Measurements from ENCODE around the gene S100PBP. TPM values are rescaled to one million over a fixed set of nuclear protein-coding genes. Genes with fewer than 3 reads are reported as not detected.

The S100PBP gene
- polyA plus RNA-seq, 3 donors: 6.6 to 17.4 (median 7.1) TPM

GRCh38 chr1:32863881-32864245 is 46.4 kb downstream of the S100PBP start:
- no peaks in the 10 kb centered on the region for H3K4me1 Mint-ChIP-seq
- WGBS (ENCODE audit: insufficient coverage): 100% methylated on average over 1 of the region's 1 CpG
- no peak overlapping the region for H3K4me3 Mint-ChIP-seq
- no peak overlapping the region for H3K9ac ChIP-seq (ENCODE audit: insufficient read depth, low read length, poor library complexity, severe bottlenecking)
- peaks cover 40 to 49% of the 10 kb centered on the region in 2 donors for H3K36me3 Mint-ChIP-seq
- intact Hi-C loops (cut with micrococcal nuclease): no loop called here
- H2AFZ ChIP-seq (ENCODE audit: insufficient read depth, low read depth, low read length, poor library complexity, severe bottlenecking): no peak overlapping the region
- DNase-seq: no peak
- no peaks in the 10 kb centered on the region for H3K79me2 ChIP-seq (ENCODE audit: insufficient read depth, low read length)
- no peaks in the 10 kb centered on the region for H3K4me1 ChIP-seq (ENCODE audit: control insufficient read depth in 1 of 2, insufficient read depth in 2 of 2, low read length in 2 of 2)
- peaks cover 2 to 9% (median 2%) of the 10 kb centered on the region in 3 donors for H3K27me3 Mint-ChIP-seq (ENCODE audit: low read depth in 3 of 3)
- H3K4me2 ChIP-seq (replicated peaks; ENCODE audit: extremely low read depth, low read length, poor library complexity, severe bottlenecking): no peak overlapping the region
- no peaks in the 10 kb centered on the region for H3K27me3 ChIP-seq (ENCODE audit: control insufficient read depth in 2 of 2, insufficient read depth in 2 of 2, low read length in 2 of 2)
- no peak overlapping the region for H3K4me3 ChIP-seq (replicated peaks in 1 of 3; ENCODE audit: low read depth in 2 of 3, low read length in 3 of 3)
- H4K20me1 ChIP-seq (ENCODE audit: insufficient read depth, low read length): no peaks in the 10 kb centered on the region
- no peaks in the 10 kb centered on the region for H3K9me3 ChIP-seq (replicated peaks in 1 of 2; ENCODE audit: control insufficient read depth in 1 of 2, insufficient read depth in 1 of 2, low read length in 2 of 2)
- H3K27ac Mint-ChIP-seq: no peak overlapping the region
- H3K27ac ChIP-seq (ENCODE audit: low read depth in 1 of 2, low read length in 2 of 2): no peak overlapping the region
- H3K36me3 ChIP-seq (replicated peaks in 1 of 2; ENCODE audit: control insufficient read depth in 1 of 2, insufficient read depth in 2 of 2, low read length in 2 of 2): peaks cover 14 to 51% of the 10 kb centered on the region in 2 donors
- TF ChIP-seq CTCF (IDR thresholded peaks at IDR 0.05): no peak
- peaks cover 0 to 2% (median 0%) of the 10 kb centered on the region in 7 donors for H3K9me3 Mint-ChIP-seq

GRCh38 chr1:32864375-32865019 is 47.0 kb downstream of the S100PBP start:
- H3K79me2 ChIP-seq (ENCODE audit: insufficient read depth, low read length): no peaks in the 10 kb centered on the region
- no peak for TF ChIP-seq CTCF (IDR thresholded peaks at IDR 0.05)
- Mint-ChIP-seq H3K27ac (no peak overlapping the region), H3K9me3 (peaks cover 0 to 2% (median 0%) of the 10 kb centered on the region in 7 donors), H3K27me3 (ENCODE audit: low read depth in 3 of 3) (peaks cover 7 to 13% (median 8%) of the 10 kb centered on the region in 3 donors), H3K36me3 (peaks cover 41 to 50% of the 10 kb centered on the region in 2 donors), H3K4me1 (no peaks in the 10 kb centered on the region), H3K4me3 (no peak overlapping the region)
- H4K20me1 ChIP-seq (ENCODE audit: insufficient read depth, low read length): no peaks in the 10 kb centered on the region
- H3K27me3 ChIP-seq (ENCODE audit: control insufficient read depth in 2 of 2, insufficient read depth in 2 of 2, low read length in 2 of 2): peaks cover 1 to 5% of the 10 kb centered on the region in 2 donors
- 99% methylated on average over 5 of the region's 8 CpGs for WGBS (ENCODE audit: insufficient coverage)
- no peak overlapping the region for H3K9ac ChIP-seq (ENCODE audit: insufficient read depth, low read length, poor library complexity, severe bottlenecking)
- H3K4me1 ChIP-seq (ENCODE audit: control insufficient read depth in 1 of 2, insufficient read depth in 2 of 2, low read length in 2 of 2): no peaks in the 10 kb centered on the region
- no peak overlapping the region for H3K4me2 ChIP-seq (replicated peaks; ENCODE audit: extremely low read depth, low read length, poor library complexity, severe bottlenecking)
- H2AFZ ChIP-seq (ENCODE audit: insufficient read depth, low read depth, low read length, poor library complexity, severe bottlenecking): no peak overlapping the region
- DNase-seq: no peak
- no peaks in the 10 kb centered on the region for H3K9me3 ChIP-seq (replicated peaks in 1 of 2; ENCODE audit: control insufficient read depth in 1 of 2, insufficient read depth in 1 of 2, low read length in 2 of 2)
- intact Hi-C loops (cut with micrococcal nuclease): no loop called here
- no peak overlapping the region for H3K4me3 ChIP-seq (replicated peaks in 1 of 3; ENCODE audit: low read depth in 2 of 3, low read length in 3 of 3)
- H3K36me3 ChIP-seq (replicated peaks in 1 of 2; ENCODE audit: control insufficient read depth in 1 of 2, insufficient read depth in 2 of 2, low read length in 2 of 2): peaks cover 10 to 44% of the 10 kb centered on the region in 2 donors
- no peak overlapping the region for H3K27ac ChIP-seq (ENCODE audit: low read depth in 1 of 2, low read length in 2 of 2)
